HepG2 (cell line): ENCODE measurements around the gene NAPSA. TPM values are rescaled to one million over a fixed set of nuclear protein-coding genes. Genes with fewer than 3 reads are reported as not detected.

Experiments
- EHMT2 ChIP-seq: fragments of 200-600 bp; sonication (generic); IDR thresholded peaks from 2 replicates; pipeline ENCODE4 v1.7.0; 2017; ENCODE audit warnings: antibody characterized with exemption, low read depth, low read length, borderline replicate concordance
- HDAC2 ChIP-seq: sonication (generic); formaldehyde crosslinking; IDR thresholded peaks from 2 replicates; pipeline ENCODE4 v1.4.0; 2020; ENCODE audit warnings: missing genetic modification reagents
- HMGXB4 ChIP-seq, 2 experiments: sonication (generic) in 1 of 2; formaldehyde crosslinking in 1 of 2; IDR thresholded peaks; 2 replicates each; pipeline versions ENCODE4 v1.4.0 to v1.6.1; 2018 to 2020; ENCODE audit warnings: missing genetic modification reagents in 2 of 2, borderline replicate concordance in 1 of 2, low read depth in 1 of 2, mild to moderate bottlenecking in 1 of 2, missing biosample characterization in 1 of 2
- HNF4A ChIP-seq: sonication (generic); formaldehyde crosslinking; IDR thresholded peaks from 2 replicates; pipeline ENCODE4 v1.4.0; 2020; ENCODE audit warnings: missing genetic modification reagents
- KLF9 ChIP-seq: IDR thresholded peaks from 2 replicates; pipeline ENCODE4 v1.6.1; 2016; ENCODE audit warnings: low read depth
- RBFOX2 ChIP-seq: fragments of 200-400 bp; formaldehyde crosslinking; IDR thresholded peaks from 2 replicates; pipeline ENCODE4 v1.6.1; 2017; ENCODE audit warnings: low read depth, mild to moderate bottlenecking, low read length
- RFX1 ChIP-seq: fragments of 450-650 bp; IDR thresholded peaks from 2 replicates; pipeline ENCODE4 v1.6.1; 2017
- SATB2 ChIP-seq: sonication (generic); formaldehyde crosslinking; IDR thresholded peaks from 2 replicates; pipeline ENCODE4 v1.5.0; 2020; ENCODE audit warnings: missing genetic modification reagents
- THRA ChIP-seq: sonication (generic); formaldehyde crosslinking; IDR thresholded peaks from 2 replicates; pipeline ENCODE4 v1.4.0; 2020; ENCODE audit warnings: missing genetic modification reagents, borderline replicate concordance
- TP53 ChIP-seq: sonication (generic); formaldehyde crosslinking; conservative IDR thresholded peaks from 2 replicates; pipeline ENCODE4 v1.4.0; 2020; ENCODE audit warnings: missing genetic modification reagents
- XRCC5 ChIP-seq: fragments of 200-400 bp; formaldehyde crosslinking; optimal IDR thresholded peaks from 2 replicates; pipeline ENCODE3; 2017; ENCODE audit warnings: mild to moderate bottlenecking, low read length
- ZMYM3 ChIP-seq: sonication (generic); formaldehyde crosslinking; IDR thresholded peaks from 2 replicates; pipeline ENCODE4 v1.5.1; 2020; ENCODE audit warnings: mild to moderate bottlenecking, missing genetic modification reagents
- ZNF230 ChIP-seq: sonication (generic); formaldehyde crosslinking; IDR thresholded peaks from 2 replicates; pipeline ENCODE4 v1.4.0; 2020; ENCODE audit warnings: mild to moderate bottlenecking, missing genetic modification reagents
- ZNF281 ChIP-seq: sonication (generic); formaldehyde crosslinking; IDR thresholded peaks from 2 replicates; pipeline ENCODE4 v1.4.0; 2020; ENCODE audit warnings: missing genetic modification reagents, borderline replicate concordance
- ZNF430 ChIP-seq: sonication (generic); formaldehyde crosslinking; IDR thresholded peaks from 2 replicates; pipeline ENCODE4 v1.9.0; 2021; ENCODE audit warnings: mild to moderate bottlenecking, missing genetic modification reagents
- ZNF547 ChIP-seq: sonication (generic); formaldehyde crosslinking; IDR thresholded peaks from 2 replicates; pipeline ENCODE4 v1.5.1; 2020; ENCODE audit warnings: mild to moderate bottlenecking, missing genetic modification reagents
- ZNF761 ChIP-seq: sonication (generic); formaldehyde crosslinking; conservative IDR thresholded peaks from 2 replicates; pipeline ENCODE4 v1.4.0; 2020; ENCODE audit warnings: mild to moderate bottlenecking, missing genetic modification reagents
- polyA plus RNA-seq, 8 experiments: library from polyadenylated mRNA; depleted of rRNA in 3 of 8; stranded (reverse) in 7 of 8; unstranded in 1 of 8; fragments of >200 nt; fragmentation: Illumina TruSeq in 4 of 8; extraction: Trizol in 4 of 8; gene quantifications; 2 replicates each; pipeline versions ENCODE4 v1.2.1 to v1.2.3, GENCODE V29; 2011 to 2016; ENCODE audit warnings: low read depth in 4 of 8, missing spikeins in 1 of 8, mixed read lengths in 1 of 8; ENCODE audit not compliant: insufficient read depth in 1 of 8
- total RNA-seq, 5 experiments: library from RNA; depleted of rRNA; stranded (reverse); fragments of >200 nt; fragmentation: Illumina TruSeq; extraction: Trizol; gene quantifications; 2 replicates each; pipeline ENCODE4 v1.2.3, GENCODE V29; 2016; ENCODE audit warnings: low read depth in 1 of 5
- TF ChIP-seq, protein P1 (sequence below): sonication (generic); formaldehyde crosslinking; IDR thresholded peaks from 2 replicates; pipeline ENCODE4 v1.4.0; 2020; ENCODE audit warnings: mild to moderate bottlenecking, low read depth, missing genetic modification reagents
- TF ChIP-seq, protein P2 (sequence below): sonication (generic); formaldehyde crosslinking; IDR thresholded peaks from 2 replicates; pipeline ENCODE4 v1.9.0; 2021; ENCODE audit warnings: missing genetic modification reagents, borderline replicate concordance

The NAPSA gene
- total and polyA plus RNA-seq, 2 of the 13 experiments (the other 11 are each of a cell fraction or from before 2014, with no cell fraction given), result not detected

- TF ChIP-seq RFX1, result peak; percentile 52; the same call in 1 of the 2 replicates
- TF ChIP-seq ZNF761 (CRISPR knock-in tag), result 0 out of 2 replicates have a peak, but pooled peaks have one; percentile 33
- TF ChIP-seq, protein P1, sequence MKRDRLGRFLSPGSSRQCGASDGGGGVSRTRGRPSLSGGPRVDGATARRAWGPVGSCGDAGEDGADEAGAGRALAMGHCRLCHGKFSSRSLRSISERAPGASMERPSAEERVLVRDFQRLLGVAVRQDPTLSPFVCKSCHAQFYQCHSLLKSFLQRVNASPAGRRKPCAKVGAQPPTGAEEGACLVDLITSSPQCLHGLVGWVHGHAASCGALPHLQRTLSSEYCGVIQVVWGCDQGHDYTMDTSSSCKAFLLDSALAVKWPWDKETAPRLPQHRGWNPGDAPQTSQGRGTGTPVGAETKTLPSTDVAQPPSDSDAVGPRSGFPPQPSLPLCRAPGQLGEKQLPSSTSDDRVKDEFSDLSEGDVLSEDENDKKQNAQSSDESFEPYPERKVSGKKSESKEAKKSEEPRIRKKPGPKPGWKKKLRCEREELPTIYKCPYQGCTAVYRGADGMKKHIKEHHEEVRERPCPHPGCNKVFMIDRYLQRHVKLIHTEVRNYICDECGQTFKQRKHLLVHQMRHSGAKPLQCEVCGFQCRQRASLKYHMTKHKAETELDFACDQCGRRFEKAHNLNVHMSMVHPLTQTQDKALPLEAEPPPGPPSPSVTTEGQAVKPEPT, result peak; percentile 80; the same call in 1 of the 2 replicates
- TF ChIP-seq RBFOX2, result peak; percentile 82
- TF ChIP-seq, protein P2, sequence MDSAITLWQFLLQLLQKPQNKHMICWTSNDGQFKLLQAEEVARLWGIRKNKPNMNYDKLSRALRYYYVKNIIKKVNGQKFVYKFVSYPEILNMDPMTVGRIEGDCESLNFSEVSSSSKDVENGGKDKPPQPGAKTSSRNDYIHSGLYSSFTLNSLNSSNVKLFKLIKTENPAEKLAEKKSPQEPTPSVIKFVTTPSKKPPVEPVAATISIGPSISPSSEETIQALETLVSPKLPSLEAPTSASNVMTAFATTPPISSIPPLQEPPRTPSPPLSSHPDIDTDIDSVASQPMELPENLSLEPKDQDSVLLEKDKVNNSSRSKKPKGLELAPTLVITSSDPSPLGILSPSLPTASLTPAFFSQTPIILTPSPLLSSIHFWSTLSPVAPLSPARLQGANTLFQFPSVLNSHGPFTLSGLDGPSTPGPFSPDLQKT (CRISPR knock-in tag), result peak; percentile 81; the same call in 1 of the 2 replicates
- TF ChIP-seq HDAC2 (CRISPR knock-in tag), result peak; percentile 81
- 0 out of 2 replicates have a peak, but pooled peaks have one; percentile 42 for TF ChIP-seq KLF9 (CRISPR knock-in tag)
- peak; percentile 77 for TF ChIP-seq ZNF230
- peak; percentile 13; the same call in 1 of the 2 replicates for TF ChIP-seq TP53
- TF ChIP-seq ZMYM3 (CRISPR knock-in tag), result peak; percentile 62; the same call in 1 of the 2 replicates
- no peak for TF ChIP-seq SATB2 (CRISPR knock-in tag)
- peak; percentile 77 to 81; a peak in 3 of 4 replicates for TF ChIP-seq HMGXB4 (CRISPR knock-in tag; IDR thresholded peaks at IDR 0.05; ENCODE audit: borderline replicate concordance in 1 of 2, low read depth in 1 of 2)
- TF ChIP-seq ZNF547, result peak; percentile 64
- 0 out of 2 replicates have a peak, but pooled peaks have one; percentile 30 for TF ChIP-seq ZNF430
- 0 out of 2 replicates have a peak, but pooled peaks have one; percentile 17 for TF ChIP-seq HNF4A (CRISPR knock-in tag)
- TF ChIP-seq ZNF281, result peak; percentile 15; the same call in 1 of the 2 replicates
- peak; percentile 63; the same call in 1 of the 2 replicates for TF ChIP-seq THRA (CRISPR knock-in tag)
- peak; percentile 98 for TF ChIP-seq XRCC5
- TF ChIP-seq EHMT2, result peak; percentile 83; the same call in 1 of the 2 replicates
Measured at GRCh38 chr19:50376166-50377050, 11.0 kb upstream of the NAPSA start, which contains the start of gene NR1H2 (continued).
